GM23248 (cell line): ENCODE data around the gene PHKA2.

Experiments used
- EZH2 ChIP-seq: fragments of 200-600 bp; sonication (generic); IDR thresholded peaks from 2 replicates; pipeline ENCODE4 v1.6.1; 2018; ENCODE audit warnings: antibody characterized with exemption, mild to moderate bottlenecking; ENCODE audit not compliant: insufficient read depth, poor library complexity, severe bottlenecking
- EZH2phosphoT487 ChIP-seq: fragments of 200-600 bp; sonication (generic); IDR thresholded peaks from 2 replicates; pipeline ENCODE4 v1.6.1; 2018; ENCODE audit warnings: antibody characterized with exemption, moderate library complexity, mild to moderate bottlenecking, low read depth; ENCODE audit not compliant: insufficient read depth

GRCh38 chrX:18883961-18884765 is 99.8 kb downstream of the PHKA2 start:
- TF ChIP-seq EZH2, result no peak
- TF ChIP-seq EZH2phosphoT487, result no peak
